Neural cell (in vitro differentiated cells): ENCODE measurements around the gene SUFU. TPM values are rescaled to one million over a fixed set of nuclear protein-coding genes. Genes with fewer than 3 reads are reported as not detected.

ENCODE experiments used
- H2AFZ ChIP-seq: fragments of 200-600, 300-800 bp; sonication (generic), shearing (Covaris generic); 2 replicates; pipeline ENCODE4 v1.6.0; 2014; ENCODE audit warnings: low read depth, mild to moderate bottlenecking, antibody characterized with exemption, low read length, moderate library complexity
- H3F3A ChIP-seq: fragments of 200-600 bp; shearing (Covaris generic); 2 replicates; pipeline ENCODE4 v1.6.1; 2016; ENCODE audit warnings: mild to moderate bottlenecking, moderate library complexity, mixed read lengths, antibody characterized with exemption, low read length; ENCODE audit not compliant: insufficient read depth, poor library complexity, severe bottlenecking
- H3K27ac ChIP-seq: fragments of 200-600, 300-800 bp; sonication (generic), shearing (Covaris generic); 2 replicates; pipeline ENCODE4 v1.5.1; 2014; ENCODE audit warnings: mild to moderate bottlenecking, low read length, moderate library complexity
- H3K27me3 ChIP-seq: fragments of 300-800, 200-600 bp; sonication (generic), shearing (Covaris generic); 2 replicates; pipeline ENCODE4 v1.6.0; 2014; ENCODE audit warnings: mild to moderate bottlenecking, low read depth, low read length, moderate library complexity; ENCODE audit not compliant: insufficient read depth
- H3K36me3 ChIP-seq: fragments of 300-800, 200-600 bp; sonication (generic), shearing (Covaris generic); 2 replicates; pipeline ENCODE4 v1.5.1; 2014; ENCODE audit warnings: mild to moderate bottlenecking, antibody characterized with exemption, low read length, moderate library complexity; ENCODE audit not compliant: insufficient read depth
- H3K4me2 ChIP-seq: fragments of 300-800, 200-600 bp; sonication (generic), shearing (Covaris generic); 2 replicates; pipeline ENCODE4 v1.6.0; 2014; ENCODE audit warnings: mild to moderate bottlenecking, low read length
- H3K4me3 ChIP-seq: fragments of 300-800, 200-600 bp; sonication (generic), shearing (Covaris generic); 2 replicates; pipeline ENCODE4 v1.5.1; 2014; ENCODE audit warnings: mild to moderate bottlenecking, low read length, moderate library complexity
- H3K79me2 ChIP-seq: fragments of 200-600 bp; shearing (Covaris generic); replicated peaks from 2 replicates; pipeline ENCODE4 v1.6.0; 2014; ENCODE audit warnings: mild to moderate bottlenecking, low read length, moderate library complexity; ENCODE audit not compliant: insufficient read depth
- H3K9ac ChIP-seq: fragments of 300-800, 200-600 bp; sonication (generic), shearing (Covaris generic); 2 replicates; pipeline ENCODE4 v1.6.1; 2016; ENCODE audit warnings: mild to moderate bottlenecking, low read length, mixed read lengths
- H3K9me2 ChIP-seq: fragments of 200-600 bp; shearing (Covaris generic); 2 replicates; pipeline ENCODE4 v1.6.1; 2016; ENCODE audit warnings: mild to moderate bottlenecking, low read length, mixed read lengths; ENCODE audit not compliant: insufficient read depth
- H3K9me3 ChIP-seq: fragments of 200-600, 300-800 bp; sonication (generic), shearing (Covaris generic); 2 replicates; pipeline ENCODE4 v1.6.1; 2016; ENCODE audit warnings: mild to moderate bottlenecking, mixed run types, low read length, moderate library complexity, mixed read lengths
- H4K20me1 ChIP-seq: fragments of 200-600 bp; shearing (Covaris generic); 2 replicates; pipeline ENCODE4 v1.6.1; 2016; ENCODE audit warnings: mild to moderate bottlenecking, mixed run types; ENCODE audit not compliant: insufficient read depth
- CTCF ChIP-seq: fragments of 450-650 bp; IDR thresholded peaks from 2 replicates; pipeline ENCODE4 v1.5.1; 2014; ENCODE audit warnings: antibody characterized with exemption, mild to moderate bottlenecking, moderate library complexity; ENCODE audit not compliant: poor library complexity, severe bottlenecking
- EP300 ChIP-seq: fragments of 450-650 bp; conservative IDR thresholded peaks from 2 replicates; pipeline ENCODE4 v1.6.1; 2014; ENCODE audit warnings: antibody characterized with exemption, mild to moderate bottlenecking, moderate library complexity; ENCODE audit not compliant: poor library complexity, severe bottlenecking
- EZH2 ChIP-seq: fragments of 200-600, 300-800 bp; shearing (Covaris generic), sonication (generic); IDR thresholded peaks from 2 replicates; pipeline ENCODE4 v1.6.1; 2014; ENCODE audit warnings: antibody characterized with exemption, low read length, borderline replicate concordance, mild to moderate bottlenecking; ENCODE audit not compliant: insufficient read depth, poor library complexity, severe bottlenecking
- MXI1 ChIP-seq: fragments of 450-650 bp; conservative IDR thresholded peaks from 2 replicates; pipeline ENCODE4 v1.6.1; 2014; ENCODE audit warnings: antibody characterized with exemption, mild to moderate bottlenecking; ENCODE audit not compliant: poor library complexity, severe bottlenecking
- POLR2AphosphoS5 ChIP-seq: IDR thresholded peaks from 2 replicates; pipeline ENCODE4 v1.6.1; 2012
- RAD21 ChIP-seq: fragments of 450-650 bp; conservative IDR thresholded peaks from 2 replicates; pipeline ENCODE4 v1.6.1; 2014; ENCODE audit warnings: antibody characterized with exemption, mild to moderate bottlenecking, moderate library complexity
- REST ChIP-seq: IDR thresholded peaks from 2 replicates; pipeline ENCODE4 v1.6.1; 2012; ENCODE audit warnings: borderline replicate concordance
- SMC3 ChIP-seq: fragments of 450-650 bp; conservative IDR thresholded peaks from 2 replicates; pipeline ENCODE4 v1.6.1; 2014; ENCODE audit warnings: antibody characterized with exemption, mild to moderate bottlenecking, moderate library complexity; ENCODE audit not compliant: poor library complexity
- TAF1 ChIP-seq: IDR thresholded peaks from 2 replicates; pipeline ENCODE4 v1.6.1; 2012; ENCODE audit warnings: low read depth
- polyA plus RNA-seq: library from polyadenylated mRNA; depleted of rRNA; stranded (reverse); fragments of >200 nt; gene quantifications from 2 replicates; pipeline ENCODE4 v1.2.3, GENCODE V29; 2014

Gene SUFU
- polyA plus RNA-seq, 1 donor from 2014 or later: 4.8 TPM

GRCh38 chr10:102602272-102603045 lies 98.7 kb downstream of the SUFU start:
- TF ChIP-seq SMC3 (no peak), EP300 (no peak), CTCF (no peak), EZH2 (no peak), MXI1 (no peak)
- Histone ChIP-seq H4K20me1 (no peaks in the 10 kb centered on the region), H3K9me3 (no peaks in the 10 kb centered on the region), H3K27me3 (no peaks in the 10 kb centered on the region), H3F3A (no peaks in the 10 kb centered on the region), H3K9me2 (no peaks in the 10 kb centered on the region), H3K79me2 (no peaks in the 10 kb centered on the region), H3K4me2 (no peak overlapping the region), H2AFZ (no peak overlapping the region), H3K36me3 (no peaks in the 10 kb centered on the region), H3K9ac (no peak overlapping the region), H3K4me3 (no peak overlapping the region), H3K27ac (no peak overlapping the region)

GRCh38 chr10:102603946-102604345 lies 100.2 kb downstream of the SUFU start:
- H3K27ac ChIP-seq: no peak overlapping the region

More at GRCh38 chr10:102603946-102604345, 100.2 kb downstream of the SUFU start:
- Histone ChIP-seq H3K79me2 (no peaks in the 10 kb centered on the region), H3K27me3 (no peaks in the 10 kb centered on the region), H3K9ac (no peak overlapping the region), H3F3A (no peaks in the 10 kb centered on the region), H3K9me3 (no peaks in the 10 kb centered on the region), H3K4me2 (no peak overlapping the region), H3K36me3 (no peaks in the 10 kb centered on the region), H3K4me3 (no peak overlapping the region), H2AFZ (no peak overlapping the region), H3K9me2 (no peaks in the 10 kb centered on the region), H4K20me1 (no peaks in the 10 kb centered on the region)
- TF ChIP-seq EP300: no peak
- no peak for TF ChIP-seq EZH2
- no peak for TF ChIP-seq TAF1
- no peak for TF ChIP-seq SMC3
- TF ChIP-seq RAD21: no peak
- TF ChIP-seq CTCF: no peak
- TF ChIP-seq MXI1: no peak
- no peak for TF ChIP-seq REST
- no peak for TF ChIP-seq POLR2AphosphoS5
